ENCODE measurements around the gene GNAT1. TPM values are rescaled to one million over a fixed set of nuclear protein-coding genes. Genes with fewer than 3 reads are reported as not detected.
A peak's percentile ranks its signal among the peaks of the same experiment; 100 is the strongest.

The GNAT1 gene
- total RNA-seq, 1 experiment from 2014 or later: not detected

- H2BK5ac ChIP-seq (ENCODE audit: insufficient read length, low read length): no peak overlapping the region
- no peak overlapping the region for H3K9ac ChIP-seq (ENCODE audit: extremely low read depth, insufficient read length, low read length)
- Mint-ChIP-seq H3K4me3 (peak overlapping the region; percentile 85 to 97), H3K9me3 (no peaks in the 10 kb centered on the region), H3K4me1 (peaks cover 51 to 67% of the 10 kb centered on the region in 2 experiments), H3K36me3 (ENCODE audit: insufficient read depth in 1 of 3, low read depth in 3 of 3) (peaks cover 7 to 14% (median 8%) of the 10 kb centered on the region in 3 experiments; a peak in 6 of 7 replicates), H3K27ac (no peak overlapping the region), H3K27me3 (ENCODE audit: low read depth) (peaks cover 25% of the 10 kb centered on the region)
- H3K23me2 ChIP-seq (ENCODE audit: insufficient read length, low read depth, low read length, poor library complexity, severe bottlenecking): peaks cover 15% of the 10 kb centered on the region
- H2BK120ac ChIP-seq (ENCODE audit: low read depth, low read length, poor library complexity, severe bottlenecking): no peak overlapping the region
- H3K14ac ChIP-seq (ENCODE audit: insufficient read depth, low read length): no peak overlapping the region
- H4K8ac ChIP-seq (replicated peaks; ENCODE audit: insufficient read length, low read depth, low read length): no peak overlapping the region
- peaks cover 7% of the 10 kb centered on the region; the same call in 1 of the 2 replicates for H3K27me3 ChIP-seq (ENCODE audit: insufficient read depth, low read length)
- no peaks in the 10 kb centered on the region for H3K79me2 ChIP-seq (ENCODE audit: insufficient read depth, low read length)
- H4K91ac ChIP-seq (ENCODE audit: insufficient read length, low read depth, low read length): no peak overlapping the region
- H3K56ac ChIP-seq (ENCODE audit: insufficient read length, low read depth, low read length): no peak overlapping the region
- no peak overlapping the region for H2BK20ac ChIP-seq (ENCODE audit: low read depth, low read length, poor library complexity, severe bottlenecking)
- H3K79me1 ChIP-seq (ENCODE audit: insufficient read depth, low read depth, low read length, poor library complexity, severe bottlenecking): peaks cover 2% of the 10 kb centered on the region
- H4K5ac ChIP-seq (ENCODE audit: insufficient read length, low read depth, low read length): no peak overlapping the region
- H3K4me1 ChIP-seq (ENCODE audit: insufficient read depth, low read length): peaks cover 2% of the 10 kb centered on the region
- H2AFZ ChIP-seq (ENCODE audit: low read length): no peak overlapping the region
- no CpG with 5 or more reads among the region's 37 CpGs for WGBS (ENCODE audit: extremely low coverage, insufficient read length, low lambda C conversion rate)
- H3K4me2 ChIP-seq (ENCODE audit: insufficient read depth, insufficient read length, low read length): peak overlapping the region; percentile 48
- no peak overlapping the region for H3K18ac ChIP-seq (ENCODE audit: insufficient read length, low read depth, low read length)
- no peak overlapping the region for H2BK12ac ChIP-seq (ENCODE audit: insufficient read length, low read depth, low read length)
- H3K4ac ChIP-seq (ENCODE audit: low read depth, low read length): no peak overlapping the region
- DNase-seq: no peak
- no peak for TF ChIP-seq CTCF (conservative IDR thresholded peaks at IDR 0.05)
- H3K23ac ChIP-seq (ENCODE audit: insufficient read length, low read depth, low read length): no peak overlapping the region
- no peak overlapping the region for H3K27ac ChIP-seq (ENCODE audit: insufficient read length, low read depth, low read length)
- H3T11ph ChIP-seq (ENCODE audit: low read length): no peak overlapping the region
- H4K20me1 ChIP-seq (ENCODE audit: control insufficient read depth, insufficient read depth, insufficient read length): no peaks in the 10 kb centered on the region
- H3K9me3 ChIP-seq (ENCODE audit: control insufficient read depth, low read depth, low read length): no peaks in the 10 kb centered on the region
- H2AK5ac ChIP-seq (ENCODE audit: insufficient read length, low read length): no peak overlapping the region
- H2BK15ac ChIP-seq (ENCODE audit: low read depth, low read length): no peak overlapping the region
Observed at GRCh38 chr3:50155491-50155878, 35.9 kb upstream of the GNAT1 start.
